Prostate gland (tissue), 2 donors: ENCODE measurements around the gene FNDC3B. TPM values are rescaled to one million over a fixed set of nuclear protein-coding genes. Genes with fewer than 3 reads are reported as not detected.

Experiments used
- DNase-seq: peaks from one replicate; pipeline ENCODE4 v3.0.0-alpha.2; 2019; ENCODE audit warnings: low spot score
- H3K27ac ChIP-seq, 2 donors: fragments of 200-600 bp; sonication (generic); 2 replicates each; pipeline ENCODE4 v1.5.1; 2017 to 2019
- H3K27me3 ChIP-seq: fragments of 200-600 bp; sonication (generic); replicated peaks from 2 replicates; pipeline ENCODE4 v1.5.1; 2019; ENCODE audit not compliant: insufficient read depth
- H3K36me3 ChIP-seq, 2 donors: fragments of 200-600 bp; sonication (generic); 1 replicate in 1 of 2; 2 replicates in 1 of 2; pipeline versions ENCODE4 v1.5.1 to v1.8.1; 2017 to 2019
- H3K4me1 ChIP-seq: fragments of 200-600 bp; sonication (generic); replicated peaks from 2 replicates; pipeline ENCODE4 v1.5.1; 2019
- H3K4me3 ChIP-seq, 2 donors: fragments of 200-600 bp; sonication (generic); 2 replicates each; pipeline ENCODE4 v1.5.1; 2017 to 2019
- H3K9me3 ChIP-seq: fragments of 200-600 bp; sonication (generic); 2 replicates; pipeline ENCODE4 v1.5.1; 2017
- CTCF ChIP-seq, 4 experiments: fragments of 200-600 bp in 2 of 4; fragments of 450-650 bp in 2 of 4; sonication (generic) in 2 of 4; IDR thresholded peaks; 1 replicate in 3 of 4; 2 replicates in 1 of 4; pipeline ENCODE4 v1.5.1; 2016 to 2019; ENCODE audit warnings: antibody characterized with exemption in 4 of 4, mild to moderate bottlenecking in 2 of 4, moderate library complexity in 2 of 4
- POLR2A ChIP-seq: fragments of 450-650 bp; IDR thresholded peaks from one replicate; pipeline ENCODE4 v1.6.1; 2016; ENCODE audit warnings: antibody characterized with exemption, mild to moderate bottlenecking
- POLR2AphosphoS5 ChIP-seq: sonication (generic); formaldehyde crosslinking; IDR thresholded peaks from one replicate; pipeline ENCODE4 v1.6.1; 2017; ENCODE audit warnings: antibody characterized with exemption
- WGBS: methylation state at CpG from one replicate; pipeline ENCODE4 v1.1.5; 2018; 5-methylcytosine and 5-hydroxymethylcytosine counted together
- intact Hi-C: fragments of 100-400 bp; cut with DNase I; formaldehyde crosslinking; loops from one replicate; pipeline ENCODE4 v1.14.2; 2022
- total RNA-seq, 2 donors: library from RNA; depleted of rRNA; stranded (reverse); fragments of >200 nt; gene quantifications; one replicate each; pipeline ENCODE4 v1.1.0, GENCODE V29; 2016

Gene FNDC3B
- total RNA-seq, 2 donors from 2014 or later: 35.9 to 62.4 TPM

- 77% methylated on average over 3 of the region's 3 CpGs for WGBS
Measured at GRCh38 chr3:172268425-172268824, 229.0 kb downstream of the FNDC3B start.

GRCh38 chr3:172268868-172269267 lies 229.5 kb downstream of the FNDC3B start:
- H3K27ac ChIP-seq: no peak overlapping the region

More at GRCh38 chr3:172268425-172268824, 229.0 kb downstream of the FNDC3B start:
- no peaks in the 10 kb centered on the region for H3K4me1 ChIP-seq
- TF ChIP-seq CTCF (IDR thresholded peaks at IDR 0.05): no peak
- TF ChIP-seq POLR2A: no peak
- TF ChIP-seq POLR2AphosphoS5: no peak
- no peak overlapping the region for H3K27ac ChIP-seq
- no peaks in the 10 kb centered on the region for H3K36me3 ChIP-seq
- no peak for DNase-seq
- H3K27me3 ChIP-seq: no peaks in the 10 kb centered on the region
- H3K9me3 ChIP-seq: no peaks in the 10 kb centered on the region
- intact Hi-C loops: no loop called here
- H3K4me3 ChIP-seq: no peak overlapping the region

GRCh38 chr3:172270557-172271166 lies 231.3 kb downstream of the FNDC3B start:
- no peaks in the 10 kb centered on the region for H3K27me3 ChIP-seq
- WGBS: 88% methylated on average over 4 of the region's 4 CpGs
- no peak for DNase-seq
- no peaks in the 10 kb centered on the region for H3K36me3 ChIP-seq
- intact Hi-C loops: no loop called here
- TF ChIP-seq POLR2AphosphoS5: no peak
- TF ChIP-seq POLR2A: no peak
- TF ChIP-seq CTCF (IDR thresholded peaks at IDR 0.05): no peak
- H3K4me3 ChIP-seq: no peak overlapping the region
- H3K9me3 ChIP-seq: no peaks in the 10 kb centered on the region
- no peak overlapping the region for H3K27ac ChIP-seq
- no peaks in the 10 kb centered on the region for H3K4me1 ChIP-seq

More at GRCh38 chr3:172268868-172269267, 229.5 kb downstream of the FNDC3B start:
- H3K27me3 ChIP-seq: no peaks in the 10 kb centered on the region
- no peaks in the 10 kb centered on the region for H3K9me3 ChIP-seq
- no peaks in the 10 kb centered on the region for H3K36me3 ChIP-seq
- H3K4me3 ChIP-seq: no peak overlapping the region
- 84% methylated on average over 2 of the region's 2 CpGs for WGBS
- intact Hi-C loops: no loop called here
- TF ChIP-seq CTCF (IDR thresholded peaks at IDR 0.05): no peak
- no peak for TF ChIP-seq POLR2AphosphoS5
- no peak for TF ChIP-seq POLR2A
- H3K4me1 ChIP-seq: no peaks in the 10 kb centered on the region
- DNase-seq: no peak

GRCh38 chr3:172271386-172271976 lies 232.1 kb downstream of the FNDC3B start:
- no peaks in the 10 kb centered on the region for H3K4me1 ChIP-seq
- no peak for TF ChIP-seq POLR2A
- 94% methylated on average over 9 of the region's 9 CpGs for WGBS
- no peak overlapping the region for H3K4me3 ChIP-seq
- no peaks in the 10 kb centered on the region for H3K27me3 ChIP-seq
- no peak overlapping the region for H3K27ac ChIP-seq
- intact Hi-C loops: no loop called here
- H3K36me3 ChIP-seq: no peaks in the 10 kb centered on the region
- no peak for DNase-seq
- no peaks in the 10 kb centered on the region for H3K9me3 ChIP-seq

GRCh38 chr3:172272698-172273097 lies 233.3 kb downstream of the FNDC3B start:
- H3K4me3 ChIP-seq: no peak overlapping the region
- H3K27me3 ChIP-seq: no peaks in the 10 kb centered on the region
- H3K36me3 ChIP-seq: no peaks in the 10 kb centered on the region
- TF ChIP-seq POLR2A: no peak
- TF ChIP-seq CTCF (IDR thresholded peaks at IDR 0.05): no peak
- no peak for TF ChIP-seq POLR2AphosphoS5
- no peak overlapping the region for H3K27ac ChIP-seq
- no peak for DNase-seq
- H3K4me1 ChIP-seq: no peaks in the 10 kb centered on the region
- 83% methylated on average over 2 of the region's 2 CpGs for WGBS
- intact Hi-C loops: no loop called here
- no peaks in the 10 kb centered on the region for H3K9me3 ChIP-seq
